GM12864 (cell line): ENCODE data around the gene KLHL8.

ENCODE experiments used
- DNase-seq: peaks from one replicate; pipeline ENCODE4 v3.0.0-alpha.2; 2011; ENCODE audit warnings: low read depth
- H3K4me3 ChIP-seq: 2 replicates; pipeline ENCODE4 v1.5.1; 2011; ENCODE audit warnings: mild to moderate bottlenecking, low read depth, low read length, control low read depth
- CTCF ChIP-seq: IDR thresholded peaks from 2 replicates; pipeline ENCODE4 v1.5.1; 2011; ENCODE audit warnings: low read depth, mild to moderate bottlenecking, moderate library complexity, low read length, control low read depth, inconsistent platforms; ENCODE audit errors: missing control alignments

The KLHL8 gene

GRCh38 chr4:87216469-87216868, 3.9 kb downstream of the KLHL8 start:
- no peak for DNase-seq
- no peak overlapping the region for H3K4me3 ChIP-seq
- TF ChIP-seq CTCF, result no peak

- TF ChIP-seq CTCF, result no peak
Measured at GRCh38 chr4:87213421-87214075, 6.9 kb downstream of the KLHL8 start.

GRCh38 chr4:87211249-87211952, 9.0 kb downstream of the KLHL8 start:
- no peak for DNase-seq
- no peak for TF ChIP-seq CTCF
- no peak overlapping the region for H3K4me3 ChIP-seq

More at GRCh38 chr4:87213421-87214075, 6.9 kb downstream of the KLHL8 start:
- H3K4me3 ChIP-seq, result no peak overlapping the region
- DNase-seq, result no peak

- H3K4me3 ChIP-seq, result no peak overlapping the region; the same call in 1 of the 2 replicates
- peak; percentile 30 for DNase-seq
Measured at GRCh38 chr4:87209696-87210095, 10.7 kb downstream of the KLHL8 start.

GRCh38 chr4:87209182-87209581, 11.2 kb downstream of the KLHL8 start:
- no peak for TF ChIP-seq CTCF
- no peak overlapping the region; the same call in 1 of the 2 replicates for H3K4me3 ChIP-seq
- no peak for DNase-seq

More at GRCh38 chr4:87209696-87210095, 10.7 kb downstream of the KLHL8 start:
- no peak for TF ChIP-seq CTCF

GRCh38 chr4:87204559-87204958, 15.9 kb downstream of the KLHL8 start:
- no peak for TF ChIP-seq CTCF
- DNase-seq, result no peak
- H3K4me3 ChIP-seq, result no peak overlapping the region

GRCh38 chr4:87196927-87197326, 23.5 kb downstream of the KLHL8 start:
- TF ChIP-seq CTCF, result no peak
- H3K4me3 ChIP-seq, result no peak overlapping the region
- no peak for DNase-seq
